ENCODE measurements around the gene RETSAT.

The RETSAT gene

DNA sequence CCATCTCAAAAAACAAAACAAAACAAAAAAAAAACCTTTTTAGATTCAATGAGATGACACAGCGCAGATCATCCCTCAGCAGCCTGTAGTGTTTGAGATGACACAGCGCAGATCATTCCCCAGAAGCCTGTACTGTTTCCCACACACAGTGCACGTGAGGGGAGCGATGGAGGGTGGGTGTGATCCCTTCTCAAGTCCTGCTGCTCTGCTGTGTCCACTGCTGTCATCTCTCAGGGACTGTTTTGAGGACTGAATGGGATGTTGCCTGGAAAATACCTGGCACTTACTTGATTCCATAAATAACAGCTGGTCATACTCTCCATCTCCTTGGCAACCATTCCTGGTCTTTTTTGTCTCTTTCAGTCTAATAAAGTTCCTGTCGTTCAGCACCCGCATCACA, 52.2 kb downstream of the RETSAT start:
- no peak for DNase-seq

All from 8988T (cell line).